Gastroesophageal sphincter (tissue), 4 donors: ENCODE data around the gene POFUT2. TPM values are rescaled to one million over a fixed set of nuclear protein-coding genes. Genes with fewer than 3 reads are reported as not detected.
A peak's percentile ranks its signal among the peaks of the same experiment; 100 is the strongest.

ENCODE experiments used
- ATAC-seq: fragments of 150-250 bp; one replicate; pipeline ENCODE4 v1.9.1; 2016; ENCODE audit warnings: mild to moderate bottlenecking, moderate library complexity
- H3K27ac ChIP-seq, 4 donors: fragments of 200-600 bp; sonication (generic) in 3 of 4; 1 replicate in 3 of 4; 2 replicates in 1 of 4; pipeline ENCODE4 v1.5.1; 2016 to 2019
- H3K27me3 ChIP-seq: fragments of 200-600 bp; sonication (generic); one replicate; pipeline ENCODE4 v1.5.1; 2019
- H3K36me3 ChIP-seq, 2 donors: fragments of 200-600 bp; sonication (generic); one replicate each; pipeline ENCODE4 v1.5.1; 2019; ENCODE audit warnings: control low read depth in 1 of 2
- H3K4me1 ChIP-seq, 3 donors: fragments of 200-600 bp; sonication (generic); 1 replicate in 2 of 3; 2 replicates in 1 of 3; pipeline ENCODE4 v1.5.1; 2016 to 2019; ENCODE audit warnings: control low read depth in 2 of 3
- H3K4me3 ChIP-seq, 2 donors: fragments of 200-600 bp; sonication (generic); one replicate each; pipeline ENCODE4 v1.5.1; 2019; ENCODE audit warnings: mild to moderate bottlenecking in 1 of 2, moderate library complexity in 1 of 2
- H3K9me3 ChIP-seq, 3 donors: fragments of 200-600 bp; sonication (generic); one replicate each; pipeline ENCODE4 v1.5.1; 2017 to 2019; ENCODE audit warnings: control low read depth in 2 of 3
- EP300 ChIP-seq: sonication (generic); formaldehyde crosslinking; IDR thresholded peaks from one replicate; pipeline ENCODE4 v1.6.1; 2017; ENCODE audit warnings: antibody characterized with exemption, mild to moderate bottlenecking
- POLR2A ChIP-seq, 2 donors: fragments of 450-650 bp; IDR thresholded peaks; one replicate each; pipeline ENCODE4 v1.6.1; 2017; ENCODE audit warnings: antibody characterized with exemption in 2 of 2, mild to moderate bottlenecking in 2 of 2, moderate library complexity in 1 of 2
- POLR2AphosphoS5 ChIP-seq: sonication (generic); formaldehyde crosslinking; IDR thresholded peaks from one replicate; pipeline ENCODE4 v1.6.1; 2017; ENCODE audit warnings: antibody characterized with exemption
- WGBS, 2 donors: methylation state at CpG; one replicate each; pipeline ENCODE4 v1.1.5; 2018; ENCODE audit warnings: low coverage in 1 of 2; 5-methylcytosine and 5-hydroxymethylcytosine counted together
- total RNA-seq, 4 donors: library from RNA; depleted of rRNA; stranded (reverse); fragments of >200 nt; gene quantifications; one replicate each; pipeline ENCODE4 v1.1.0, GENCODE V29; 2016
- TF ChIP-seq, protein P1 (sequence below), 4 experiments: fragments of 200-600 bp in 2 of 4; fragments of 450-650 bp in 2 of 4; sonication (generic) in 1 of 4; IDR thresholded peaks; one replicate each; pipeline ENCODE4 v1.5.1; 2017 to 2019; ENCODE audit warnings: antibody characterized with exemption in 4 of 4, mild to moderate bottlenecking in 2 of 4, moderate library complexity in 2 of 4

Gene POFUT2
- total RNA-seq, 4 donors from 2014 or later = 17.6 to 31.1 (median 24.2) TPM

DNA sequence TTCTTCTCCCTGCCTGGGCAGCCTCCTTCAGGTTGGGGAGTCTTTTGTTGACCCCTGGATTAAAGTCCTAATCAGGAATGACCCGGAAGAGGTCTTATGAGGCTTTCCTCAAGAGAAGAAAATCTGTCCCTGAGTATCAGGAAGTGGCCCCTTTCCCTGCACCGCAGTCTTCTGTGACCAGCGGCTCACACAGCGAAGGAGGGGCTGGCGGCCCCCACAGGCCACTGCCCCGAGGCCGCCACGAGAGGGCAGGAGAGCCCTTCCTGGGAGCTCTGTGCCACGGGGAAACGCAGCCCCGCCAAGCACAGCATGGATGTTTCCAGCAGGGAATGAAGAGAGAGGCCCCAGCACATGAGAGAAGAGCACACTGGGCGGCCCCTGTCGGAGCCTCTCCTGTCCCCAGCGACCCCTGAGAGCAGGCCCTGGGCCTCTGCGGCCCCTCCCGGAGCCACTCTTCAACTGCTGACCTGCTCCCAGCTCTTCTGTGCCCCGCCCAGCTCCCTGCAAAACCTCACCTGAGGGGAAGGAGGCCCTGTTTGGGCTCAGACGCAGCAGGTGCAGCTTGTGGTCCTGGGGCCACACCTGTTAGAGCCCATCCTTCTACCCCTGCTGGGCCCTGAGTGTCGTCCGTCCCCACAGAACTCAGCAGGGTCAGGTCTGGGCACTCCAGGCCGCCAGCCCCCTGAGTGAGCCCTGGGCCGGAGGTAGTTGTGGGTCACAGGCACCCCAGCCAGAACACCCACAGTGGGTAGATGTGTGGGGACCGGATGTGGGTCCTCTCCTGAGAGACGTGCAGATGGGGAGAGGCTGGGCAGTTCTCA is 4.9 kb upstream of the POFUT2 start:
- WGBS, 2 donors = no CpG with 5 or more reads among the region's 24 CpGs
- no peaks in the 10 kb centered on the region for H3K36me3 ChIP-seq
- no peaks in the 10 kb centered on the region for H3K9me3 ChIP-seq
- TF ChIP-seq POLR2A (IDR thresholded peaks at IDR 0.05) (peak in 1 of 2 donors; percentile 9), POLR2AphosphoS5 (peak; percentile 63), EP300 (no peak)
- TF ChIP-seq, protein P1, sequence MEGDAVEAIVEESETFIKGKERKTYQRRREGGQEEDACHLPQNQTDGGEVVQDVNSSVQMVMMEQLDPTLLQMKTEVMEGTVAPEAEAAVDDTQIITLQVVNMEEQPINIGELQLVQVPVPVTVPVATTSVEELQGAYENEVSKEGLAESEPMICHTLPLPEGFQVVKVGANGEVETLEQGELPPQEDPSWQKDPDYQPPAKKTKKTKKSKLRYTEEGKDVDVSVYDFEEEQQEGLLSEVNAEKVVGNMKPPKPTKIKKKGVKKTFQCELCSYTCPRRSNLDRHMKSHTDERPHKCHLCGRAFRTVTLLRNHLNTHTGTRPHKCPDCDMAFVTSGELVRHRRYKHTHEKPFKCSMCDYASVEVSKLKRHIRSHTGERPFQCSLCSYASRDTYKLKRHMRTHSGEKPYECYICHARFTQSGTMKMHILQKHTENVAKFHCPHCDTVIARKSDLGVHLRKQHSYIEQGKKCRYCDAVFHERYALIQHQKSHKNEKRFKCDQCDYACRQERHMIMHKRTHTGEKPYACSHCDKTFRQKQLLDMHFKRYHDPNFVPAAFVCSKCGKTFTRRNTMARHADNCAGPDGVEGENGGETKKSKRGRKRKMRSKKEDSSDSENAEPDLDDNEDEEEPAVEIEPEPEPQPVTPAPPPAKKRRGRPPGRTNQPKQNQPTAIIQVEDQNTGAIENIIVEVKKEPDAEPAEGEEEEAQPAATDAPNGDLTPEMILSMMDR (IDR thresholded peaks at IDR 0.05) = peak in 3 of 4 experiments; percentile 99
- no peak overlapping the region for H3K4me3 ChIP-seq
- peak; percentile 71 for ATAC-seq
- peaks cover 0 to 68% (median 37%) of the 10 kb centered on the region in 3 donors for H3K4me1 ChIP-seq
- H3K27me3 ChIP-seq = no peaks in the 10 kb centered on the region
- peak overlapping the region in 3 of 4 donors; percentile 88 to 92 (median 90) for H3K27ac ChIP-seq

DNA sequence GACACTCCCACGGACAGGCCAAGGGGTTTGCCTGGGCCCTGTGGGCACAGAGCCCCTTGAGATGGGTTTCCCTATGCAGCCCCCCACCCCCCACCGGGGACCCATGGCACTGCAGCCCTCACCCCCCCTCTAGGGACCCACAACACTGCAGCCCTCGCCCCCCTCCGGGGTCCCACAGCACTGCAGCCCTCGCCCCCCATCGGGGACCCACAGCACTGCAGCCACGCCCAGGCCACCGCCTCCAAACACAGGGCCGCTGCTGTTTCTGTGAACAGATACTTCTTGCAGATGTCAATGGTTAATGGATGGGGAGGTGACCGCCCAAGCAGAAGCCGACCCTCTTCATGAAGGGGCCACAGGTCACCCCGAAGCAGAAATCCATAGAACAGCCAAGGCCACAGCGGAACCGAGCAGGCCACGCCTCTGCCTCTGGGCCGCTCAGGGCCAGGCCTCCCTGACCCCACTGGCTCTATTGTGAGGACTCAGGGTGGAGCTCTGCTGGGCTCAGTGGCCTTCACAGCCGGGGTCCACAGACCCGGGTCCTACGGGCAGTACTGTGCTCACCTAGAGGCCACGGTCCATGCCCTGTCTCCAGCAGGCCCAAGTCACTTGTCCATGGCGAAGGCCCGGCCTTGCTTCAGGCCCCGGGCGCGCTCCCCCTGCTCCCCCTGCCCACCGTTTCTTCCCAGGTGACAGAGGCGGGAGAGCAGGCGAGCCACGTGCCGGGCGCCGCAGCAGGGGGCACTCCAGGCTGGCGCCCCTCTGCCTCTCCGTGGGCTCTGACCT is 4.1 kb upstream of the POFUT2 start:
- peak overlapping the region in 3 of 4 donors; percentile 88 to 92 (median 90) for H3K27ac ChIP-seq
- no peak overlapping the region for H3K4me3 ChIP-seq
- no peak for ATAC-seq
- WGBS, 2 donors = no CpG with 5 or more reads among the region's 34 CpGs
- TF ChIP-seq POLR2AphosphoS5 = no peak
- no peak for TF ChIP-seq POLR2A (IDR thresholded peaks at IDR 0.05)
- no peak for TF ChIP-seq EP300
- TF ChIP-seq, protein P1 (IDR thresholded peaks at IDR 0.05) = no peak
- H3K36me3 ChIP-seq = no peaks in the 10 kb centered on the region
- peaks cover 0 to 75% (median 40%) of the 10 kb centered on the region in 3 donors for H3K4me1 ChIP-seq
- H3K27me3 ChIP-seq = no peaks in the 10 kb centered on the region
- H3K9me3 ChIP-seq = no peaks in the 10 kb centered on the region

DNA sequence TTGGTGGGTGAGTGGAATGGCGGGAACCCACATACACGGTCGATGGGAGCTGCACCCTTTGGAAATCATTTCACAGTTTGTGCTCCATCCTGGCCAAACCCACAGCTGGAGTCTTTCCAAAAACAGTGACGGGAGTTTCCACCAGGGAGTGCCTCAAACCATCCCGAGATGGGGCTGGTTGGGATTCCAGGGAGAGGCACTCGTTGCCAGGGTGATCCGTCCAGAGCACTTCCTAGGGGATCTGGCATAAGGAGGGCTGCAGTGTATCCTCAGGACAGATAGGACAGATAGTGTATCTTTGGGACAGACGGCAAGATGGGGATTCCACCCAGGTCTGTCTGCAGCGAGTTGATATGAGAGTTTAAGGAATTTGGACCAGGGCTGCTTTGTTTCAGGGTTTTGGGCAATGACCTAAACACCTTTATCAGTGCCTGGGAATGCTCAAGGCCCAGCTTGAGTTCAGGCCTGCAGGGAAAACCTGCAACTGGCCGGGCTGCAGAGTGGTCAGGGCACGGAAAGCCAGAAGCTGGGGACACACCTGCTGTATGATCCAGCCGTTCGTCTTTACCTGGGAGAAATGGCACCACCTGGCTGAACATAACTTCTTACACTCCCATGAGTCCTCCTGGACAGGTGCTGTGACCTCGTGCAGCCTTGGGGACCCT is 3.4 kb upstream of the POFUT2 start:
- peaks cover 0 to 82% (median 44%) of the 10 kb centered on the region in 3 donors for H3K4me1 ChIP-seq
- H3K27ac ChIP-seq = peak overlapping the region in 3 of 4 donors; percentile 88 to 92 (median 90)
- 64 to 75% methylated on average over 3 to 6 of the region's 14 CpGs for WGBS, 2 donors
- no peaks in the 10 kb centered on the region for H3K27me3 ChIP-seq
- TF ChIP-seq POLR2A (IDR thresholded peaks at IDR 0.05) (no peak), POLR2AphosphoS5 (no peak), EP300 (no peak)
- TF ChIP-seq, protein P1 (IDR thresholded peaks at IDR 0.05) = no peak
- no peak overlapping the region for H3K4me3 ChIP-seq
- H3K36me3 ChIP-seq = peaks cover 0 to under 1% of the 10 kb centered on the region in 2 donors
- no peaks in the 10 kb centered on the region for H3K9me3 ChIP-seq
- ATAC-seq = no peak

DNA sequence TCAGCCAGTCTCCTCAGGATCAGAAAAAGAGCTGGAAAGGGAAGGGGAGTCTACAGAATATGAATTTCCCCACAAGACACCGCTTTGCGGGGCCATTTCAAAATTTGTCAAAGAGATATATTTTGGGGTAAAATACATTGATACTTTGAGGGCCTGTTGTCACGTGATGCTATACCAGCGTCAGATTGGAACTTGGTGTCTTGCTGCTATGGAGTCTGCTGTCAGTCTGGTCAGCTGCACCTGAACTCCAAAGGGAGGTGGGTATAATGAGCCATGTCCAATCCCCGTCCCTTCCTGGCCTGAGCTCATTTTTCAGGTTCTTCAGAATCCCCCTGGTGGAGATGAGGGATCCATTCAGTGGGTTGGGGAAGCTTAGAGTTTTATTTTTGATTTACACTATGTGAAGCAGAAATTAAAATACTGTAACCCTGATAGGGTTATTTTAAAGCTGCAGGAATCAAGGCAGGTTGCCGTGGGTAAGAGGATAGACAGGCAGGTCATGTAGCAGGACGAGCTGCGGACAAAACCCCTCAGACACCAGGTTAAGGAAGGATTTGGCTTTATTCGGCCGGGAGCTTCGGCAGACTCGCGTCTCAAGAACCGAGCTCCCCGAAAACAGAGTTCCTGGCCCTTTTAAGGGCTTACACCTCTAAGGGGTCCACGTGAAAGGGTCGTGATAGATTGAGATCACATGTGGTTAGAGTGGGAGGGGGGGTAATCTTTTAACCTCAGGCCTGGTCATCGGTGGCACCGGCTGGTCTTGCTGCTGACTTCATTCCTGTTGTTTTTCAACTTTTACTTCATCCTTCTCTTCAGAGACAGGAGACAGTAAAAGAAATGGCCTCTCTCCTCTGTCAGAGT is 2.2 kb upstream of the POFUT2 start:
- WGBS, 2 donors = 71 to 75% methylated on average over 6 to 8 of the region's 19 CpGs
- peaks cover 0 to 13% of the 10 kb centered on the region in 2 donors for H3K36me3 ChIP-seq
- H3K4me3 ChIP-seq = no peak overlapping the region
- no peaks in the 10 kb centered on the region for H3K27me3 ChIP-seq
- TF ChIP-seq, protein P1 (IDR thresholded peaks at IDR 0.05) = peak in 1 of 4 experiments; percentile 10
- TF ChIP-seq POLR2A (IDR thresholded peaks at IDR 0.05) (no peak), POLR2AphosphoS5 (no peak), EP300 (no peak)
- peaks cover 0 to 80% (median 40%) of the 10 kb centered on the region in 3 donors for H3K4me1 ChIP-seq
- H3K9me3 ChIP-seq = no peaks in the 10 kb centered on the region
- ATAC-seq = no peak
- peak overlapping the region in 2 of 4 donors; percentile 90 to 92 for H3K27ac ChIP-seq
